Trophoblast cell (in vitro differentiated cells and primary cell): ENCODE data around the gene ICOSLG.
"Not testable (repeated sequence)": the region's sequence is repeated elsewhere in the genome, so short reads cannot be mapped to it uniquely, and the experiment has no call there.

ENCODE experiments used
- DNase-seq, 2 donors: peaks; one replicate each; pipeline ENCODE4 v3.0.0-alpha.2; 2016
- H2AFZ ChIP-seq: 2 replicates; pipeline ENCODE4 v1.6.1; 2013; ENCODE audit warnings: low read length, moderate library complexity, mild to moderate bottlenecking; ENCODE audit not compliant: insufficient read depth, poor library complexity
- H2AK5ac ChIP-seq: 2 replicates; pipeline ENCODE4 v1.6.1; 2013; ENCODE audit warnings: mild to moderate bottlenecking, low read length
- H2BK120ac ChIP-seq: 2 replicates; pipeline ENCODE4 v1.6.1; 2013; ENCODE audit warnings: low read length, mild to moderate bottlenecking, moderate library complexity; ENCODE audit not compliant: insufficient read depth, poor library complexity
- H2BK12ac ChIP-seq: 2 replicates; pipeline ENCODE4 v1.6.1; 2013; ENCODE audit warnings: mild to moderate bottlenecking, low read length, moderate library complexity
- H2BK5ac ChIP-seq: 2 replicates; pipeline ENCODE4 v1.6.1; 2013; ENCODE audit warnings: low read length, low read depth, moderate library complexity, mild to moderate bottlenecking; ENCODE audit not compliant: poor library complexity
- H3K14ac ChIP-seq: 2 replicates; pipeline ENCODE4 v1.6.1; 2013; ENCODE audit warnings: mild to moderate bottlenecking, low read length
- H3K18ac ChIP-seq: 2 replicates; pipeline ENCODE4 v1.6.1; 2013; ENCODE audit warnings: mild to moderate bottlenecking, low read length
- H3K23ac ChIP-seq: 2 replicates; pipeline ENCODE4 v1.6.1; 2013; ENCODE audit warnings: low read length
- H3K27ac ChIP-seq: 2 replicates; pipeline ENCODE4 v1.5.1; 2013; ENCODE audit warnings: low read depth, mild to moderate bottlenecking, inconsistent platforms, low read length, moderate library complexity
- H3K27me3 ChIP-seq: 2 replicates; pipeline ENCODE4 v1.6.1; 2013; ENCODE audit warnings: inconsistent platforms, mild to moderate bottlenecking, low read length, moderate library complexity; ENCODE audit not compliant: insufficient read depth
- H3K36me3 ChIP-seq, 2 experiments: 1 replicate in 1 of 2; 2 replicates in 1 of 2; pipeline ENCODE4 v1.6.1; 2013; ENCODE audit warnings: low read length in 2 of 2, mild to moderate bottlenecking in 2 of 2, moderate library complexity in 1 of 2; ENCODE audit not compliant: insufficient read depth in 2 of 2, control insufficient read depth in 1 of 2
- H3K4ac ChIP-seq: 2 replicates; pipeline ENCODE4 v1.6.1; 2013; ENCODE audit warnings: low read depth, mild to moderate bottlenecking, low read length, moderate library complexity
- H3K4me1 ChIP-seq, 2 experiments: 1 replicate in 1 of 2; 2 replicates in 1 of 2; pipeline ENCODE4 v1.6.1; 2013; ENCODE audit warnings: low read length in 2 of 2, mild to moderate bottlenecking in 2 of 2, moderate library complexity in 1 of 2; ENCODE audit not compliant: insufficient read depth in 2 of 2, control insufficient read depth in 1 of 2
- H3K4me2 ChIP-seq: 2 replicates; pipeline ENCODE4 v1.6.1; 2013; ENCODE audit warnings: inconsistent platforms, mild to moderate bottlenecking, low read length, moderate library complexity
- H3K4me3 ChIP-seq: 2 replicates; pipeline ENCODE4 v1.5.1; 2013; ENCODE audit warnings: mild to moderate bottlenecking, low read depth, low read length, inconsistent platforms
- H3K79me1 ChIP-seq: one replicate; pipeline ENCODE4 v1.6.1; 2013; ENCODE audit warnings: low read length
- H3K79me2 ChIP-seq: 2 replicates; pipeline ENCODE4 v1.6.1; 2013; ENCODE audit warnings: low read length, mild to moderate bottlenecking; ENCODE audit not compliant: control insufficient read depth, insufficient read depth, poor library complexity
- H3K9ac ChIP-seq: 2 replicates; pipeline ENCODE4 v1.6.1; 2013; ENCODE audit warnings: mild to moderate bottlenecking, low read length
- H3K9me3 ChIP-seq: 2 replicates; pipeline ENCODE4 v1.6.1; 2013; ENCODE audit warnings: low read depth, mild to moderate bottlenecking, control low read depth, inconsistent platforms, low read length; ENCODE audit not compliant: insufficient read depth
- H4K12ac ChIP-seq: 2 replicates; pipeline ENCODE4 v1.6.1; 2013; ENCODE audit warnings: low read depth, mild to moderate bottlenecking, low read length, moderate library complexity
- H4K8ac ChIP-seq: 2 replicates; pipeline ENCODE4 v1.6.1; 2013; ENCODE audit warnings: low read depth, mild to moderate bottlenecking, low read length, moderate library complexity
- H4K91ac ChIP-seq: one replicate; pipeline ENCODE4 v1.6.1; 2013; ENCODE audit warnings: low read depth, mild to moderate bottlenecking, low read length, moderate library complexity
- WGBS: extraction: QIAGEN DNeasy Blood & Tissue Kit; methylation state at CpG from one replicate; pipeline ENCODE4 v1.1.7; 2013; ENCODE audit warnings: missing lambda C conversion rate; ENCODE audit not compliant: insufficient read length, insufficient coverage; ENCODE audit errors: extremely low coverage; 5-methylcytosine and 5-hydroxymethylcytosine counted together

Gene ICOSLG

DNA sequence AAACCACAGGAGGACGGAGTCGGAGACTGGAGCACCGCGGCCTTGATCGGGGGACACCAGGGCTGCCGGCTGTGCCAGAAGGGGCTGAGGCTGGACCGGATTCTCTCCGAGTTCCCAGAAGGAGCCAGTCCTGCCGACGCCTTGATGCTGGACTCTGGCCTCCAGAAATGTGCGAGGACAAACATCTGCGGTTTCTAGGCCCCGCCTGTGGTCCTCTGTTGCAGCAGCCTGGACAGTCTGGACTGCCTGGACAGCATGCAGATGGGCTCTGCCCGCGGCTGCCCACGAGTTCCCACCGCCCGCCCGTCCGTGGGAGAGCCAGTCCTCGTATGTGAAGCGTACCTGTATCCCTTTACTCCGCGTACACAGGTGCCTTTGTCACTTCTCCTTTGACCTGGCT, 34.6 kb downstream of the ICOSLG start:
- not testable (repeated sequence) for H3K27me3 ChIP-seq, H3K9ac ChIP-seq, H2AFZ ChIP-seq, H2AK5ac ChIP-seq, H3K79me1 ChIP-seq, H3K23ac ChIP-seq, H3K18ac ChIP-seq, H3K4ac ChIP-seq, H3K9me3 ChIP-seq, H2BK12ac ChIP-seq, H4K12ac ChIP-seq, H4K91ac ChIP-seq, H3K14ac ChIP-seq, H3K79me2 ChIP-seq, H4K8ac ChIP-seq, H3K4me3 ChIP-seq, H3K36me3 ChIP-seq, H3K4me2 ChIP-seq, H3K27ac ChIP-seq, DNase-seq, H2BK5ac ChIP-seq, H2BK120ac ChIP-seq, H3K4me1 ChIP-seq
- WGBS, result no CpG with 5 or more reads among the region's 24 CpGs

DNA sequence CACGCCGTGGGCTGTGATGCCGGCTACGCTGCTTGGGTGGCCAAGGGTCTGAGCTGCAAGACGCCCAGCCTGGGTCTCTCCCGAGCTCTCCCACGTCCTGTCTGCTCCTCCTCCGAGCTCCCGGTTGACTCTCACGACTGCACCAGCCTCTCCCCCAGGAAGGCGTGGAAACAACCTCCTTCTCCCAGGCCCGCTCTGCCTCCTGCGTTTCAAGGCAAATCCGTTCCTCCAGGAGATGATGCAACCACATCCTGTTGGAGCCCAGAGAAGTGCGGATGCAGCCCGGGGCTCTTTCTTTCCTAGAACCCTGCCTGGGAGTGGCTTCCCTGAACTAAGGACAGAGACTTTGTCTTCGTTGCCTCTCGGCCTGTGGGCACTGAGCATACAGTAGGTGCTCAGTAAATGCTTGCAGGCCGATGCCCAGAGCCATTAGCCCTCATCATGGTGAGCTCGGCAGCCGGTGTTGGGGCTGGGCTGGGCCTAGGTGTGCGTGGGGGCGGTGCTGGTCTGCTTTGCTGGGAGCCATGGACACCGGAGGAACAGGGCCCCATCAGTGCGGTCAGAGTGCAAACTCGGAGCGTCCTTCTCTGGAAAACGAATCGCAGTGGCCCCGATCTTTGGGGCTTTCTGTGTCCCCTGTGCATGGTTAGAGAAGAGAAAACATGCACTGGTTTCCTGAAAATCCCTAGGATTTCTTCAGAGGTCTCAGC, 38.0 kb downstream of the ICOSLG start:
- no CpG with 5 or more reads among the region's 30 CpGs for WGBS
- not testable (repeated sequence) for H3K4me3 ChIP-seq

DNA sequence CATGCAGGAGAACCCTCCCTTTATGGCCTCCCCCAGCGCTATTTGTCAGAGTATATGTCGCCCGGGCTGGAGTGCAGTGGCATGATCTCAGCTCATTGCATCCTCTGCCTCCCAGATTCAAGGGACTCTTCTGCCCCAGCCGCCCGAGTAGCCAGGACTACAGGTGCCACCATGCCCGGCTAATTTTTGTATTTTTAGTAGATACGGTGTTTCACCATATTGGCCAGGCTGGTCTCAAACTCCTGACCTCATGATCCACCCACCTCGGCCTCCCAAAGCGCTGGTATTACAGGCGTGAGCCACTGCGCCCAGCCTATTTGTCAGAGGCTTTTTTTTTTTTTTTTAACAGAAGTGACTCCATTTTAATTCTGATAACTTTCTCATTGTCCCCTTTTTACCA, 40.7 kb downstream of the ICOSLG start:
- not testable (repeated sequence) for H3K9me3 ChIP-seq, H4K12ac ChIP-seq, H4K8ac ChIP-seq, H2AK5ac ChIP-seq, H4K91ac ChIP-seq, H3K27ac ChIP-seq, H3K4me1 ChIP-seq, H3K4me2 ChIP-seq, H3K27me3 ChIP-seq, H3K14ac ChIP-seq, H2AFZ ChIP-seq, H3K36me3 ChIP-seq, H3K18ac ChIP-seq, DNase-seq, H2BK5ac ChIP-seq, H3K4me3 ChIP-seq, H3K9ac ChIP-seq, H3K4ac ChIP-seq, H3K79me1 ChIP-seq, H2BK12ac ChIP-seq, H2BK120ac ChIP-seq, H3K23ac ChIP-seq, H3K79me2 ChIP-seq
- WGBS, result no CpG with 5 or more reads among the region's 11 CpGs

More for the DNA sequence above, 38.0 kb downstream of the ICOSLG start:
- not testable (repeated sequence) for H2AK5ac ChIP-seq, H3K27me3 ChIP-seq, H3K9ac ChIP-seq, H2BK120ac ChIP-seq, H3K9me3 ChIP-seq, H3K23ac ChIP-seq, H3K18ac ChIP-seq, H2BK5ac ChIP-seq, H3K79me1 ChIP-seq, H2BK12ac ChIP-seq, H3K14ac ChIP-seq, H2AFZ ChIP-seq, H4K91ac ChIP-seq, H4K8ac ChIP-seq, H3K4me1 ChIP-seq, H4K12ac ChIP-seq, H3K79me2 ChIP-seq, H3K4ac ChIP-seq, DNase-seq, H3K27ac ChIP-seq, H3K4me2 ChIP-seq, H3K36me3 ChIP-seq

DNA sequence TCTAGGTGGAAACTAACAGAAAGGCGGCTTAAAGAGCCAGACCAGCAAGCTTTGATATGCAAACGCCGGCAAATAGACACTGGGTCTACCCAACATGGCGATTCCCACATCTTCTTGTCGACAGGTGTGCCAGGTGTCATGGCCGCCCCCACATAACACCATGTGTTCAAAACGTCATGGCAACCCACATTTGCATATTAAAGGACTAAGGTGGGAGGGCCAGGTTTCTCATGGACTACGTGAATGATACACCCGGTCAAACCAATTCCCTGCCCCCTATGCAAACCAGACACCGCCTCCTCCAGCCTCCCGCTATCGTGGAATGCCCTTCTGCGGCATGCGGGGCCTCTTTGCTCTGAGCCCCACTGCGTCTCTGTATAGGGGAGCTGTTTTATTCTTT, 41.3 kb downstream of the ICOSLG start:
- no peak overlapping the region for H3K4me2 ChIP-seq
- H3K9ac ChIP-seq, result no peak overlapping the region
- no peak overlapping the region for H3K4me3 ChIP-seq
- no peak overlapping the region for H2BK12ac ChIP-seq
- H3K14ac ChIP-seq, result no peak overlapping the region
- no peak overlapping the region for H4K91ac ChIP-seq
- H3K79me2 ChIP-seq, result no peaks in the 10 kb centered on the region
- DNase-seq, result no peak
- H3K36me3 ChIP-seq, result no peaks in the 10 kb centered on the region
- no peak overlapping the region for H4K12ac ChIP-seq
- H3K79me1 ChIP-seq, result no peaks in the 10 kb centered on the region
- no peak overlapping the region for H3K27ac ChIP-seq
- H3K9me3 ChIP-seq, result no peaks in the 10 kb centered on the region
- WGBS, result no CpG with 5 or more reads among the region's 15 CpGs
- no peak overlapping the region for H2BK120ac ChIP-seq
- no peak overlapping the region for H3K23ac ChIP-seq
- H3K4ac ChIP-seq, result no peak overlapping the region
- no peak overlapping the region for H4K8ac ChIP-seq
- no peaks in the 10 kb centered on the region for H3K27me3 ChIP-seq
- H2AFZ ChIP-seq, result no peak overlapping the region
- no peaks in the 10 kb centered on the region for H3K4me1 ChIP-seq
- H2BK5ac ChIP-seq, result no peak overlapping the region
- H3K18ac ChIP-seq, result no peak overlapping the region
- H2AK5ac ChIP-seq, result no peak overlapping the region
